Measurements from ENCODE around the gene IFNLR1. TPM values are rescaled to one million over a fixed set of nuclear protein-coding genes. Genes with fewer than 3 reads are reported as not detected.

The IFNLR1 gene
- total and polyA plus RNA-seq, 2 of the 8 experiments (the other 6 are each of a cell fraction or from before 2014, with no cell fraction given): 6.8 to 10.1 TPM

GRCh38 chr1:24110642-24111261, 76.3 kb downstream of the IFNLR1 start (continued):
- TF ChIP-seq, protein P1, sequence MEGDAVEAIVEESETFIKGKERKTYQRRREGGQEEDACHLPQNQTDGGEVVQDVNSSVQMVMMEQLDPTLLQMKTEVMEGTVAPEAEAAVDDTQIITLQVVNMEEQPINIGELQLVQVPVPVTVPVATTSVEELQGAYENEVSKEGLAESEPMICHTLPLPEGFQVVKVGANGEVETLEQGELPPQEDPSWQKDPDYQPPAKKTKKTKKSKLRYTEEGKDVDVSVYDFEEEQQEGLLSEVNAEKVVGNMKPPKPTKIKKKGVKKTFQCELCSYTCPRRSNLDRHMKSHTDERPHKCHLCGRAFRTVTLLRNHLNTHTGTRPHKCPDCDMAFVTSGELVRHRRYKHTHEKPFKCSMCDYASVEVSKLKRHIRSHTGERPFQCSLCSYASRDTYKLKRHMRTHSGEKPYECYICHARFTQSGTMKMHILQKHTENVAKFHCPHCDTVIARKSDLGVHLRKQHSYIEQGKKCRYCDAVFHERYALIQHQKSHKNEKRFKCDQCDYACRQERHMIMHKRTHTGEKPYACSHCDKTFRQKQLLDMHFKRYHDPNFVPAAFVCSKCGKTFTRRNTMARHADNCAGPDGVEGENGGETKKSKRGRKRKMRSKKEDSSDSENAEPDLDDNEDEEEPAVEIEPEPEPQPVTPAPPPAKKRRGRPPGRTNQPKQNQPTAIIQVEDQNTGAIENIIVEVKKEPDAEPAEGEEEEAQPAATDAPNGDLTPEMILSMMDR (IDR thresholded peaks at IDR 0.05; ENCODE audit: control extremely low read depth in 1 of 3, insufficient read depth in 1 of 3, low read depth in 1 of 3, low read length in 3 of 3): no peak
- TF ChIP-seq HDAC6 (IDR thresholded peaks at IDR 0.05; ENCODE audit: low read depth, low read length): no peak
- TF ChIP-seq FOSL1 (IDR thresholded peaks at IDR 0.05; ENCODE audit: insufficient read depth, low read depth, low read length): no peak
- TF ChIP-seq ASH2L (IDR thresholded peaks at IDR 0.05; ENCODE audit: low read length): no peak
- no peak for TF ChIP-seq CREB1 (IDR thresholded peaks at IDR 0.05)
- no peak for TF ChIP-seq KDM4A (IDR thresholded peaks at IDR 0.05; ENCODE audit: low read depth, low read length, severe bottlenecking)
- TF ChIP-seq, protein P2, sequence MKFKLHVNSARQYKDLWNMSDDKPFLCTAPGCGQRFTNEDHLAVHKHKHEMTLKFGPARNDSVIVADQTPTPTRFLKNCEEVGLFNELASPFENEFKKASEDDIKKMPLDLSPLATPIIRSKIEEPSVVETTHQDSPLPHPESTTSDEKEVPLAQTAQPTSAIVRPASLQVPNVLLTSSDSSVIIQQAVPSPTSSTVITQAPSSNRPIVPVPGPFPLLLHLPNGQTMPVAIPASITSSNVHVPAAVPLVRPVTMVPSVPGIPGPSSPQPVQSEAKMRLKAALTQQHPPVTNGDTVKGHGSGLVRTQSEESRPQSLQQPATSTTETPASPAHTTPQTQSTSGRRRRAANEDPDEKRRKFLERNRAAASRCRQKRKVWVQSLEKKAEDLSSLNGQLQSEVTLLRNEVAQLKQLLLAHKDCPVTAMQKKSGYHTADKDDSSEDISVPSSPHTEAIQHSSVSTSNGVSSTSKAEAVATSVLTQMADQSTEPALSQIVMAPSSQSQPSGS (IDR thresholded peaks at IDR 0.05; ENCODE audit: low read length): no peak
- TF ChIP-seq SP2 (IDR thresholded peaks at IDR 0.05; ENCODE audit: low read length): no peak
- no peak for TF ChIP-seq TBP (IDR thresholded peaks at IDR 0.05; ENCODE audit: low read depth, low read length)

Data from H1 (cell line).